T1000 (cell line): ENCODE measurements around the gene FOXS1.
"Not testable (repeated sequence)": the region's sequence is repeated elsewhere in the genome, so short reads cannot be mapped to it uniquely, and the experiment has no call there.

Experiments
- DNase-seq: peaks from one replicate; lab custom pipeline; 2025; ENCODE audit warnings: mixed read lengths; lab: John Stamatoyannopoulos, UW

FOXS1 gene

DNA sequence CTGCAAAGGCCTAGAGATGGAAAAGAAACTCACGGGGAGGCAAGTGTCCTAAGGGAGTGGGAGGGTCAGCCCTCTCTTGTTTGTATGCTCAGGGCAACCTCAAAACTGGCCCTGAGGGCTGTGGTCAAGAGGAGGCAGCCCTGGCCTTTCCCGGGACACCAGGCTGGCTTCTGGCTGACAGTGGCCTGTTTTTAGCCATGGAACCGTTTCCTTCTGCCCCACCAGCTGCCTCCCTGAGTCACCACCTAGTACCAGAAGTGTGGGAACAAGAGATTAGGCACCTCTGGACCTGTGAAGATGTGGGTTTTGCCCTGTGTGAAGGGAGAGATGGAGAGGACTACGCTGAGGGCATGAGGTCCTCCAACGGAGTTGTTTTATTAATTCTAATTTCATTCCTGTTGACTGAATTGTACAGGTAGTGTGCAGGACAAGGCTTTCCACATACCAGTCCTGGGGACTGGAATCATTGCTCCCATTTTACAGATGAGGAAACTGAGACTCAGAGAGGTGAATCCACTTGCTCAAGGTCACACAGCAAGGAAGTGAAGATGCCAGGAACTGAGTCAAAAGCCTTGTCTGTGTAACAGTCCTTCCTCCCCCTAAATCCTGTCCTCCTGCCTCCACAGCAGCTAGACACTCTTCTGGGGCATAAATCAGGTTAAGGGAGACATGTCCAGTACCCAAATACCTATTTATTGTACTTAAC lies 5.5 kb downstream of the FOXS1 start:
- no peak for DNase-seq

DNA sequence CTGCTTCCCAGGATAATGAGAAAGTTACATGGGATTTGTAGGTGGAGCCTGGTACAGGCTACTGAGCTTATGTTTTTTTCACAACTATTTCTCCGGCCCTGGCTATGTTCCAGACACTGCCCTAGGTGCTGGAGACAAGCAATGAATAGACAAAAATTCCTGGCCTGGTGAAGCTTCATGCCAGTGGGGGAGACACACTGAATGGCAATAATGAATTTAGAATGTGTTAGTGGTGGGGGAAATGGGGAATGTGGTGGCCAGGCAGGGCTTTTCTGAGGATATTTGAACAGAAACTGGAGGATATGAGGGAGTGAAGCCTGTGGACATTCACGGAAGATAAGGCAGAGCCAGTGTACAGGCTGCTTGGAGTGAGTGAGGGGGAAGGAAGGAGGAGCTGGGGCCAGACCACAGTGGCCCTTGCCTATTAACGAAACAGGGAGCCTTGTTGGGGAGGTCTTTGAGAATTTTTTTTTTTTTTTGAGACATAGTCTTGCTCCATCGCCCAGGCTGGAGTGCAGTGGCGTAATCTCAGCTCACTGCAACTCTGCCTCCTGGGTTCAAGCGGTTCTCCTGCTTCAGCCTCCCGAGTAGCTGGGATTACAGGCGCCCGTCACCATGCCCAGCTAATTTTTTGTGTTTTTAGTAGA lies 6.6 kb downstream of the FOXS1 start:
- DNase-seq = no peak

DNA sequence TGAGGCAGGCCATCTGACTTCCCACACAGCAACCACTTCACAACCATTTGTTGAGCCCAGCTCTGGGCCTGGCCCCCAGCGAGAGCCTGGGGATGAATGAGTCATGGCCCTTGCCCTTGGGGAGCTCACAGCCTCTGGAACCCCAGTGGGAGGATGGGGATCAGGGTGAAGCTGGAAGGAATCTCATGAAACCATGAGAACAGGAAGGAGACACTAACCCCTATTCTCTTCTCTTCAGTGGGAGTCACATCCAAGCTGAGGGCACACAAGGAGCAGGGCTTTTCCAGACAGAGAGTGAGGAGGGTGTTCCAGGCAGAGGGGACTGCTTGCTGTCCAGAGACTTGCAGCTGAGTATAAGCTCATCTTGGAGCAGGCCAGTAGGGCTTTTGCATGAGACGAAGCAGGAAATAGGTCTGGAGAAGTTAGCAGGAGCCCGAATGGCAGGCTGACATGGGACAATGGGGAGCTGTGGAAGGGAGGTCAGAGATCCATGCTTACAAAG lies 7.5 kb downstream of the FOXS1 start:
- DNase-seq = peak; percentile 11

DNA sequence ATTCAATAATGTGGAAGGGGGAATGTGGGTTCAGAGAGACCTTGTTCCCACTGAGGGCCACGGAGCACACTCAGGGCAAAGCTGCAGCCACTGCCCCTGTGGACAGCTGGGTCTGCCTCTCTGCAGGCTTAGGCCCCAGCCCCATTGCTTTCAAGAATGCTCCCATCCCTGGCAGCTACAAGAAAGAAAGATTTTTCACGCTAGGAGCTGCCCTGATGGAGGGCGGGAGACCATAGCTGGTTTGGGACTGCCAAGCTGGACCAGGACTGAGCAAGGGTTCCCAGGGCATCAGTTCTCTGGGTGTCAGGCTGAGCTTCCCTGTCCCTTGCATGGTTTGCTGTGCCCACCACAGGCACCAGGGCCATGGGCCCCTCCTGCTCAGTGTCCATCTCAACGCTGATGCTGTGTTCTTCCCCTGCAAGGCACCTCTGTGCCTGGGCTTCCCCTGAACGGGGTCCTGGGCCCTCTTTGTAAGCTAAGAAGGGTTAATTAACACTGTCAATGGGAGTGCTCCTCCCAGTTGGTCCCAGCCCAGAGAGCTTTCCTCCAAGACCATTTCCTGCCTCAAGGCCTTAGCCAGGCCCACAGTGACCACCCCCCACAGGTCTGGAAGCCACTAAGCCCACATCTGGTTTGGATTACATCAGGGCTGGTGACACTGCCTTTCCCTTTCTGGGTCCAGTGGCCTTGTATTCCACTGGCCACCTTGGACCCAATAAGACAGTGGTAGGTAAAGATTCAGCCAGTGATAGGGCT lies 8.4 kb downstream of the FOXS1 start:
- no peak for DNase-seq

DNA sequence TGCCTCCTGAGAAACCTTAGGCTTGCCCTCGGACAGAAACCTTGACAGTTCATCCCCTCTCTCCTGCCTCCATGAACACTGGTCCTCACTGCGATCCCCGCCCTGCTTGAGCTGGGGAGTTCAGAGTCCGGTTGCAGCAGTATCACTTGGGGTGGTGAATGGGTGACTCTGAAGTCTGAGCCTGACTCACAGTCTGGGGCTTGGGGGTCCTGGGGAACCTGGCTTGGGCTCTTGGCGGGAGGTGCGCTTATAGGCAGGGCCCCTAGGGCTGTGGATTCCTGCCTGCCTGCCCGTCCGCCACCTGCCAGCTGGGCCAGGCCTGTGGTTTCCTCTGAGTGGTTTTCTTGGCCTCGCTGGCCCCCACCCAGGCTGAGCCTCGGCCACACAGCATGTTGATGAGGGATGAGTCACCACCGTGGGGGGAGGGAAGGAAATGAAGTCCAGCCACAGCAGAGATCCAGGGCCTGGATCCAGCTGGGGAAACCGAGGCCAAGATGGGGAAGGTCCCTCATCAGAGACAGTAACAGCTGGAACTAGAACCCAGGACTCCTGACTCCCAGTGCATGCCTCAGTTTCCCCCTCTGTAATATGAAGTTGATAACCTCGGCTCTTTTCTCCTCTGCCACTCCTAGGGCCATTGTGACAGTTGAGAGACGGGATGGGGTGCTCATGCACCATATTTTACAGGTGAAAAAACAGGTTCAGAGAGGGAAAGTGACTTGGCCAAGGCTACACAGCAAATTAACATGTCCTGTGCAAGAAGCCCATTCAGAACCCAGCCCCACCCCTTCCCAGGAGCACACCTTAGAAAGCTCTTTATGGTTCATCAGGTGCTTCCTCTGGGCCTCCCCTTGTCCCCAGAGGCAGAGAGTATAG lies 9.2 kb downstream of the FOXS1 start:
- peak; percentile 72 for DNase-seq

DNA sequence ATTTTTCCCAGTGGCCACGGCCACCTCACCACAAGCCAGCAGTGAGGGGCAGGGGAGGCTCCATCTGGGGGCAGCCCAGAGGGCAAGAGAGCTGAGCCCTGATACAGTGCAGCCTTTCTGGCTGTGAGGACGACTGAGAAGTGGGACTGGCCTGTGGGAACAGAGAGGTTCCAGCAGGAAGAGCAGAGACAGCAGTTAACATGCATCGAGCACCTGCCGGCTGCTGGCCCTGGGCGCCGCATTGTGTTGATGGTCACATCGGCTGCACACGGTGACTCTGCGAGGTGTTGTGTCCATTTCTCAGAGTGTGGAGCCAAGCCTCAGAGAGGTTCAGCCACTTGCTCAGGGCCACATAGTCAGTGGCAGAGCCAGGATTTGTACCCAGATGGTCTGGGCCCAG lies 9.8 kb downstream of the FOXS1 start:
- no peak for DNase-seq

DNA sequence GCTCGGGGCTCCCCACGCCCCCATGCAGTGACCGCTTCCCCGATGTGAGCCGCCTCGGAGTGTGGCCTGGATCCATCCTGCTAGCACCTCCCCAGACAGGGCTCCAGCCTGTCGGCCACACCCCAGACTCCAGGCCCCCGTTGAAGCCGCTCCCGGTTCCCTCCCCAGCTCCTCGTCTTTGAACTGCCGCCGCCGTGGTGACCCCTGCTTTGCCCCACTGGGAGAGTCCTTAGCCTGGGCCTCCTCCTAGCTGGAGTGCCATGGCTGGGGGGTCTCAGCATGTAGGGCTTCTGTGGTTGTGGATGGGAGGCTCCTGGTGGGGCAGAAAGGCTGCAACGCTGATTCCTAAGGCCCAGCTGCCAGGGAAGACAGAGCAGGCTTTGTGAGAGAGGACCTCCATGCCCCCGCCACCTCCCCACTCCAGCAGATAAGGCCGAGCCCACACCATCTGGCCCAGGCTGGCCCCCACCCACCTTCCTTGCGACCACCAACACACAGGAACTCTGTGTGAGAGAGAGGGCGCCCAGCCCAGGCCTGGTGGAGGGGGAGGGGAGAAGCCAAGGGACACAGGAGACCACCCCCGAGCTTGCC lies 11.4 kb downstream of the FOXS1 start:
- no peak for DNase-seq

DNA sequence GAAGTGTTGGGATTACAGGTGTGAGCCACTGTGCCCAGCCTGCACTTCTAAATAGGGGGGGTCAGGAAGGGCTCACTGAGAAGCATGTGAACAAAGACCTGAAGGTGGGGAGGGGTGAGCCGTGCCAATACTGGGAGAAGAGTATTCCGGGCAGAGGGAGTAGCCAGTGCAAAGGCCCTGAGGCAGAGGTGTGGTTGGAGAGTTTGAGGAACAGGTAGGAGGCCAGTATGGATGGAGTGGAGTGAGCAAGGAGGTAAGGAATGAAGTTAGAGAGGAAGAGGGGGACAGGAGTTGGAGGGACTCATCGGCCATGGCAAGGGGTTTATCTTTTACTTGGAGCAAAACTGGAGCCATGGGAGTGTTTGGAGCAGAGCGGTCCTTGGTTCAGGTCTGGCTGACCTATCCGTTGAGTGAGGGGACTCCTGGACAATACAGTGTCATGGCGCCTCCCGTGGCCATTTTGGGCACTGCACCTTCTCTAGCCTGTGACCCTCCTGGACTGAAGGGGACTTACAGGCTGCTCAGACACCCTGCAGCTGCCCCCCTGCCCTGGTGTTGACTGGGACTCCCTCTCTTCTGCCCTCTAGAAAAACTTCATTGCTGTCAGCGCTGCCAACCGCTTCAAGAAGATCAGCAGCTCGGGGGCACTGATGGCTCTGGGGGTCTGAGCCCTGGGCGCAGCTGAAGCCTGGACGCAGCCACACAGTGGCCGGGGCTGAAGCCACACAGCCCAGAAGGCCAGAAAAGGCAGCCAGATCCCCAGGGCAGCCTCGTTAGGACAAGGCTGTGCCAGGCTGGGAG lies 12.1 kb downstream of the FOXS1 start:
- no peak for DNase-seq

DNA sequence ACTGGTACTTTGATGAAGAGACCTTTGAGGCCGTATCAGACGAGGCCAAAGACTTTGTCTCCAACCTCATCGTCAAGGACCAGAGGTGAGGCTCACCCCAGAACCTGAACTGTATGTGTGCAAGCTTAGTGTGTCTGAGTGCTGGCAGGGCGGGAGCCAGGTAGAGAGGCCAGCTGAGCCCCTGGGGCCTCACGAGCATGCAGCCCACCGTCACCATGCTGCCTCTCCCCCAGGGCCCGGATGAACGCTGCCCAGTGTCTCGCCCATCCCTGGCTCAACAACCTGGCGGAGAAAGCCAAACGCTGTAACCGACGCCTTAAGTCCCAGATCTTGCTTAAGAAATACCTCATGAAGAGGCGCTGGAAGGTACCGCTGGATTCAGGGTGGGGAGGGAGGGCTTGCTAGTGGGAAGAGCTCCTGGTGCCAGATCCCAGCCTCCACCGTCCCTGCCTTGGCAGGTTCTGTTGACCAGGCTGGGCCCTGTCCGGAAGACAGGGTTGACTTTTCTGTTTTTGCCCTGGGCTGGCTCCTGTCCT lies 13.6 kb downstream of the FOXS1 start:
- no peak for DNase-seq

DNA sequence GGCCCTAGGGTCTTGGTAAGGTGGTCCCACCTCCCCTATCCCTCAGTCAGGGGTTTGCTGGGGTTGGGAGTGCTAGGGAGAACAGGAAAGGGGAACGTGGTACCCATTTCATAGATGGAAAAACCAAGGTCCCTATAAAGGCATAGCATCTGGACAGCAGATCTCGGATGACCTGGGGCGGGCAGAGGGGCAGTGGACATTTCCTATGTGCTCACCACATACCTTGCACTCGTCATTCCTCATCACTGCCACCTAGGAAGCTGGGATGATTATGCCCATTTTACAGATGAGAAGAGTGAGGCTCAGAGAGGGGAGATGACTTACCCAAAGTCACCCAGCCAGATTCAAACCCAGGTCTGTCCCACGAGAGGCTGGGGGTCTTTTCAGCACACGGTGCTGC lies 14.2 kb downstream of the FOXS1 start:
- DNase-seq = no peak

DNA sequence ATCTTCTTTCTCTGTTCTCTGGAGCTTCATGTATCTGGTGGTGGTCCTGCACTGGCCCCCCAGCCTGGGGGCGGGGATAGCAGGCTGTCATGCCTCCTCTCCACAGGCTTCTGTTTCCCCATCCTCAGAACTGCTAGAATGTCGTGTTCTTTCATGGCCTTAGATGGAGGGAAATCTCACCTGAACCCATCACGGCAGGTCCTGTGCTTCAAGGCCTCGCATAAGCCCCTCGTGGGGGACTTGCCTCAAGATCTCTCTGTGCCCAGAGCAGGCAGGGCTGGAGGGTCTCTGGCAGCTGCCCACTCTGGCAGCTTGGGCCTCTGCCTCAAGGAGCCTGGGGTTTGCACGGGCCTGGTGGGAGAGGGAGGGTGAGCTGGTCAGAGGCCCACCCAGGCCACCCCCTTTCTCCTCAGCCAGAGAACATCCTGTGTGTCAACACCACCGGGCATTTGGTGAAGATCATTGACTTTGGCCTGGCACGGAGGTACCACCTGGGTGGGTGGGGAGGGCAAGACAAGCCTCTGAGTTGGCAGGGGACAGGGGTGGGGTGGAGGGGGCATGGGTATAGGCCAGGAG lies 14.9 kb downstream of the FOXS1 start:
- no peak for DNase-seq

DNA sequence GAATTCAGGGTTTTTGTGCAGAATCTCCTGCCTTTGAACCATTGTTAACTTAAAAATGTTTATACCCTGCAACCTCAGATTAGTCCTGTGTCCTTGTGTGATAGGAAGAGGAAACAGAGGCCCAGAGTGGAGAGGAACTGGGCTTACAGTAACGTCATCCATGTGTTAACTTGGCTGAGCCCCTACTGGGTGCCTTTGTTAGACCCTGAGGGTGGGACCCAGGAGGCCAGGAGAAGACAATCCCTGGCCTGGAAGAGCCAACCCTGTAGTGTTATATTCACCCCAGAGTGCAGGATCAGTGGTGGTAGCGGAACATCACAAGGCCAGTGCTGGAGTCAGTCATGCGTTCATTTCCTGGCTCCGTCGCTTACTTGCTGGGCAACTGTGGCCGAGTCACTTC lies 15.7 kb downstream of the FOXS1 start:
- no peak for DNase-seq

DNA sequence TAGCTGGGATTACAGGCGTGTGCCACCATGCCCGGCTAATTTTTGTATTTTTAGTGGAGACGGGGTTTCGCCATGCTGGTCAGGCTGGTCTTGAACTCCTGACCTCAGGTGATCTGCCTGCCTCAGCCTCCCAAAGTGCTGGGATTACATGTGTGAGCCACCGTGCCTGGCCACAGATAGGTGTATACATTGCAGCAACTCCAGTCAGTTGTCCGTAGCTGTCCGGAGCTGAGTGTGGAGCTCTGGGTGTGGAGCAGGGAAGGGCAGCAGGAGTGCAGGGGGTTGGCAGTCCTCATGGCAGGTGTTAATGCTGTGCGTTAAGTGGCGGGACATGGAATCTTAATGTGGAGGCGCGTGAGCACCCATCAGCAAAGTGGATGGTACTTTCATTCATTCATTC lies 17.4 kb downstream of the FOXS1 start:
- DNase-seq = not testable (repeated sequence)

DNA sequence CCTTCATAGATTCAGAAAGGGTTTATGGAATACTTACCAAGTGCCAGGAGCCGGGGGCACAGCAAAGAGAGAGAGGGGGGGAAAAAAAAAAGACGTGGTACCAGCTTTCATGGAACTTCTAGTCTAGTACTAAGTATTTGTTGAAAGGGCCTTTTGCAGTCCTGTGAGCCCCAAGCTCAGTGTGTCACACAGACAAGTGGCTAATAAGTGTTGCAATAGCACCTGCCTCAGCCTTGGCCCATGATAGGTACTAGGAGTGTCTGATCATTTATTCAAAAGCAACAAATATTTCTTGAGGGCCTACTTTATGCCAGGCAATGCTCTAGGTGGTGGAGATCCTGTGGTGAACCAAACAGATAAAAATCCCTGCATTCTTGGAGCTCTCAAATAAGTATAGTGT lies 18.3 kb downstream of the FOXS1 start:
- DNase-seq = no peak

DNA sequence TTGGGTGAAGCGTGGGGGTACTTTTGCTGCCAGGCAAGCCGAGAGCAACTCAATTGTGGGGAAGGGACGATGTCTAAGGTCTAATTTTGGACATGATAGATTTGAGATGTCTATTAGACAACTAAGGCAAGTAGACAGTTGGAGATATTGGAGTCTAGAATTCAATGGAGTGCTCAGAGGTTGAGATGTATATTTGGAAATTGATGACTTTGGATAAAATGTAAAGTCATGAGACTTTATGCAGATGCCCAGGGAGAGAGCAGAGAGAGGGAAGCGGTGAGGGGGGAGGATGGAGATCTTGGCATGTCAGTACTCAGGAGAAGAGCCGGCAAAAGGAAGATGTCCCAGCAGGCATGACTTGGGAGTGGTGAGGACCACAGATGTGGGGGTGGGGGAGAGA lies 19.3 kb downstream of the FOXS1 start:
- no peak for DNase-seq

DNA sequence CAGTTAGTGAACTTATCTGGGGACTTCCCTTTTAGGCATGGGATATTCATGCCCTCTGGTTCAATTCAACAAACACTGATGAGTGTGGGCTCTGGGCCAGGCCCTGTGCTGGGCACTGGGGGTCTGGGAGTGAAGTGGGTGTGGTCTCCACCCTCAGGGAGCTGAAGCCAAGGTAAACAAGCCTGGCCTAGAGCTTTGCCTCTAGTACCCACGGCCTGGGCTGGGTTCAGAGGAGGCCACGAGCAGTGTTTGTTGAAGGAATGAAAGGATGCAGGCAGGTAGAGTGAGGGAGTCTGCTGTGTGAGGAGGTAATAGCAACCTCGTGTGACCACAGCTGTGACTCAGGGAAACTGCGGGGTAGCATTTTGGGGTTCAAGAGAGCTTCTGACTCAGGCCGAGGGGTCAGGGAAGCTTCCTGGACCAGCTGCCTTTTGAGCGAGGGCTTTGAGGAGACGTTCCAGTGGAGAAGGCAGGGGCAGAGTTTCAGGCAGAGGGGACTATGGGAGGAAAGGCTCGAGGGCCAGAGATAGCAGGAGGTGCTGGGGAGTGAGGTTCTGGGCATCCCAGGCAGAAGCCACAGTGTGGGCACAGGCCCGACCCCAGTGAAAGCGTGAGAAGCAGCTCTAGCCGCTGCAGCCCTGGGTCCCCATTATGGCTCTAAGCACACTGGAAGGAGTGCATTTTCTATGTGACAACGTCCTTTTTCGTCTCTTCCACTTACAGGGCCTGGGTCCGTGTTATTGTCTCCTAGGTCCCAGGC lies 20.7 kb downstream of the FOXS1 start:
- DNase-seq = no peak

DNA sequence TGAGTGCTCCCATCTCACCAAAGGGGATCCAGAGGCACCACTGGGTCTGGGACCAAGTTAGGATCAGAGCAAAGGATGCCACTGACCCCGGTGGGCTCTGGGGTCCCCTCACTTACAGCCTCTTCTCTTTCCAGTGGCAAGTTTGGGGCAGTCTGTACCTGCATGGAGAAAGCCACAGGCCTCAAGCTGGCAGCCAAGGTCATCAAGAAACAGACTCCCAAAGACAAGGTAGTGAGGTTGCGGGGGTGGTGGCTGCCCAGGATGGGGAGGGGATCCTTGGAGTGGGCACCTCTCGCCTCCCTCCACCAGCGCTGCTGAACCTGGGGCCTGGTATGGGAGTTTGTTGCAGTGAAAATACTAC lies 21.3 kb downstream of the FOXS1 start:
- no peak for DNase-seq

DNA sequence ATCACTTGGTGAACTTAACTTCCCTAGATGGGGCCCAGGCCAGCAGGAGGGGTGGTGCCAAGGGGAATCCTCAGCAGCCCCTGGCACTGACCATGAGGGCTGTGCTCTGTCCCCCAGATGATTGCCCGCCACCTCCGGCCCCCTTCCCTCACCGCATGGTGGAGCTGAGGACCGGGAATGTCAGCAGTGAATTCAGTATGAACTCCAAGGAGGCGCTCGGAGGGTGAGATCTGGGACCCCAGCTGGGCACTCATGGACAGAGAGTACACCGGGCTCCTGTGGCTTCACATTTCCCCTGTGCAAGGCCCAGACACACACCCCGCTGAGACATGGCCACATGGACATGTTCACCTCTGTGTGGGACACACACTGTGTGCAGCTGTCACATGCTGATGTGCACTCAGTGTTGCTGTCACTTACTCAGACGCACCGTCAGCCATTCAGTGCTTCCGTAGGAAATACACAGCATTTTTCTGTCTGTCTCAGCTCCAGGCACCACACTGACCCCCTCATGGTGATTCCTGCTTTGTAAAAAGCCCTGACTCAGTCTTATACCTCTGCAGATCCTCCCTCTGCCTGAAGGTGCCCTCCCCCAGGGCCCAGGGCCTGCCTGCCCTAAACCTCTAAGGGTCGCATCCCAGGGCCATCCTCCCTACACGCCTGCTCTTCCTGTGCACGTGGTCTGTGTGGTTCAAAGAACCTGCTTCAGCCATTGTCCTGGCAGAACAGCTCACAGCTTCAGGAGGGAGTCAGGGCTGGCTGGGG lies 21.9 kb downstream of the FOXS1 start:
- DNase-seq = no peak
